ENCODE data around the gene SNX33. TPM values are rescaled to one million over a fixed set of nuclear protein-coding genes. Genes with fewer than 3 reads are reported as not detected.

SNX33 gene
- total and polyA plus RNA-seq, 2 of the 13 experiments (the other 11 are each of a cell fraction or from before 2014, with no cell fraction given) = 11.0 to 11.6 TPM

GRCh38 chr15:75625542-75626347 is 22.0 kb upstream of the SNX33 start, which contains the start of gene SNUPN (continued):
- TF ChIP-seq HINFP (CRISPR knock-in tag; IDR thresholded peaks at IDR 0.05; ENCODE audit: low read depth) (0 out of 2 replicates have a peak, but pooled peaks have one; percentile 20), HMGA1 (CRISPR knock-in tag; conservative IDR thresholded peaks at IDR 0.05) (no peak), POLR2A (IDR thresholded peaks at IDR 0.05; ENCODE audit: insufficient read depth in 1 of 2, low read depth in 2 of 2, low read length in 2 of 2) (peak; percentile 45 to 76; a peak in 3 of 4 replicates), BRCA1 (CRISPR knock-in tag; IDR thresholded peaks at IDR 0.05) (0 out of 2 replicates have a peak, but pooled peaks have one; percentile 69), MTF1 (CRISPR knock-in tag; IDR thresholded peaks at IDR 0.05) (no peak), SP4 (CRISPR knock-in tag; IDR thresholded peaks at IDR 0.05) (peak; percentile 81), CREM (IDR thresholded peaks at IDR 0.05) (no peak), CREM (CRISPR knock-in tag; IDR thresholded peaks at IDR 0.05) (no peak), ZNF773 (CRISPR knock-in tag; IDR thresholded peaks at IDR 0.05; ENCODE audit: borderline replicate concordance) (no peak), ZBTB10 (CRISPR knock-in tag; IDR thresholded peaks at IDR 0.05; ENCODE audit: borderline replicate concordance) (no peak; the same call in 1 of the 2 replicates), CCAR2 (optimal IDR thresholded peaks at IDR 0.05; ENCODE audit: low read depth, low read length) (no peak), HDAC6 (IDR thresholded peaks at IDR 0.05; ENCODE audit: low read depth, low read length) (no peak), ZNF788 (CRISPR knock-in tag; IDR thresholded peaks at IDR 0.05; ENCODE audit: borderline replicate concordance) (peak; percentile 56; the same call in 1 of the 2 replicates), HNRNPH1 (optimal IDR thresholded peaks at IDR 0.05; ENCODE audit: low read depth, low read length) (no peak), ZNF441 (CRISPR knock-in tag; IDR thresholded peaks at IDR 0.05; ENCODE audit: borderline replicate concordance) (no peak; the same call in 1 of the 2 replicates), PHF5A (CRISPR knock-in tag; IDR thresholded peaks at IDR 0.05; ENCODE audit: low read depth, unreplicated experiment) (peak; percentile 62), NONO (IDR thresholded peaks at IDR 0.05) (no peak), NONO (CRISPR knock-in tag; conservative IDR thresholded peaks at IDR 0.05) (peak; percentile 83), ELF3 (CRISPR knock-in tag; IDR thresholded peaks at IDR 0.05) (peak; percentile 99), ZNF292 (CRISPR knock-in tag; IDR thresholded peaks at IDR 0.05; ENCODE audit: borderline replicate concordance, low read depth) (no peak; the same call in 1 of the 2 replicates), ARID3A (IDR thresholded peaks at IDR 0.05; ENCODE audit: low read depth, low read length) (no peak), ZNF629 (CRISPR knock-in tag; conservative IDR thresholded peaks at IDR 0.05) (peak; percentile 63; the same call in 1 of the 2 replicates), HCFC1 (IDR thresholded peaks at IDR 0.05; ENCODE audit: low read depth, low read length) (peak; percentile 30; the same call in 1 of the 2 replicates), XBP1 (CRISPR knock-in tag; IDR thresholded peaks at IDR 0.05) (no peak), JUN (CRISPR knock-in tag; IDR thresholded peaks at IDR 0.05) (no peak; the same call in 1 of the 2 replicates), ZNF382 (CRISPR knock-in tag; IDR thresholded peaks at IDR 0.05; ENCODE audit: borderline replicate concordance) (no peak)
